ENCODE measurements around the gene ELOVL7. TPM values are rescaled to one million over a fixed set of nuclear protein-coding genes. Genes with fewer than 3 reads are reported as not detected.
"Not testable (repeated sequence)": the region's sequence is repeated elsewhere in the genome, so short reads cannot be mapped to it uniquely, and the experiment has no call there.

ELOVL7 gene
- total and polyA plus RNA-seq, 4 experiments from 2014 or later, result not detected

- intact Hi-C loops (cut with micrococcal nuclease), result no loop called here
- H3K27ac Mint-ChIP-seq, result no peak overlapping the region
- no peak for DNase-seq
These were observed 39.2 kb upstream of the ELOVL7 start for GRCh38 chr5:60883229-60883628.

GRCh38 chr5:60872892-60873291 is 28.8 kb upstream of the ELOVL7 start:
- no peaks in the 10 kb centered on the region for H3K9me3 ChIP-seq (ENCODE audit: control insufficient read depth in 1 of 2, low read length in 2 of 2)
- Mint-ChIP-seq H3K4me1 (no peaks in the 10 kb centered on the region), H3K9me3 (peaks cover 3 to 42% (median 31%) of the 10 kb centered on the region in 8 donors), H3K27me3 (no peaks in the 10 kb centered on the region), H3K36me3 (peaks cover 9 to 44% of the 10 kb centered on the region in 2 donors), H3K4me3 (no peak overlapping the region), H3K27ac (no peak overlapping the region)
- H3K27ac ChIP-seq (ENCODE audit: low read depth, low read length), result no peak overlapping the region
- no peaks in the 10 kb centered on the region for H3K4me1 ChIP-seq (ENCODE audit: insufficient read depth, low read length)
- H3K27me3 ChIP-seq (ENCODE audit: insufficient read depth, low read length), result no peaks in the 10 kb centered on the region
- H3K36me3 ChIP-seq (ENCODE audit: insufficient read depth, low read length), result no peaks in the 10 kb centered on the region
- H3K4me3 ChIP-seq (ENCODE audit: low read length in 2 of 2), result no peak overlapping the region
- intact Hi-C loops (cut with micrococcal nuclease), result no loop called here
- ChIA-PET CTCF (ENCODE audit: partially characterized antibody) (no interaction called here), POLR2A (ENCODE audit: partially characterized antibody) (no interaction called here)
- no peak for DNase-seq

More at GRCh38 chr5:60883229-60883628, 39.2 kb upstream of the ELOVL7 start:
- no peak overlapping the region for H3K4me3 Mint-ChIP-seq
- H3K27me3 ChIP-seq (ENCODE audit: insufficient read depth, low read length), result no peaks in the 10 kb centered on the region
- no peak overlapping the region for H3K27ac ChIP-seq (ENCODE audit: low read depth, low read length)
- H3K4me1 Mint-ChIP-seq, result no peaks in the 10 kb centered on the region
- ChIA-PET POLR2A (ENCODE audit: partially characterized antibody) (no interaction called here), CTCF (ENCODE audit: partially characterized antibody) (interaction anchor here (1.3 kb wide), 1 partner anchor 28 kb away, joined by 3 read pairs; no protein-coding TSS in a partner anchor)
- H3K36me3 Mint-ChIP-seq, result peaks cover 22 to 27% of the 10 kb centered on the region in 2 donors
- H3K4me3 ChIP-seq (ENCODE audit: low read length in 2 of 2), result no peak overlapping the region
- H3K9me3 Mint-ChIP-seq, result peaks cover 0 to 18% (median 11%) of the 10 kb centered on the region in 8 donors
- no peaks in the 10 kb centered on the region for H3K27me3 Mint-ChIP-seq
- H3K4me1 ChIP-seq (ENCODE audit: insufficient read depth, low read length), result no peaks in the 10 kb centered on the region
- H3K36me3 ChIP-seq (ENCODE audit: insufficient read depth, low read length), result no peaks in the 10 kb centered on the region
- H3K9me3 ChIP-seq (ENCODE audit: control insufficient read depth in 1 of 2, low read length in 2 of 2), result no peaks in the 10 kb centered on the region

- Mint-ChIP-seq H3K27ac (no peak overlapping the region), H3K27me3 (no peaks in the 10 kb centered on the region)
These were observed 26.8 kb upstream of the ELOVL7 start for GRCh38 chr5:60870857-60871256.

GRCh38 chr5:60860572-60860971 is 16.5 kb upstream of the ELOVL7 start:
- POLR2A ChIA-PET (ENCODE audit: partially characterized antibody), result not testable (repeated sequence)

More at GRCh38 chr5:60870857-60871256, 26.8 kb upstream of the ELOVL7 start:
- Histone ChIP-seq H3K4me1 (ENCODE audit: insufficient read depth, low read length) (no peaks in the 10 kb centered on the region), H3K27me3 (ENCODE audit: insufficient read depth, low read length) (no peaks in the 10 kb centered on the region), H3K36me3 (ENCODE audit: insufficient read depth, low read length) (no peaks in the 10 kb centered on the region), H3K9me3 (ENCODE audit: control insufficient read depth in 1 of 2, low read length in 2 of 2) (no peaks in the 10 kb centered on the region), H3K4me3 (ENCODE audit: low read length in 2 of 2) (no peak overlapping the region), H3K27ac (ENCODE audit: low read depth, low read length) (no peak overlapping the region)
- H3K4me3 Mint-ChIP-seq, result no peak overlapping the region
- intact Hi-C loops (cut with micrococcal nuclease), result no loop called here
- peaks cover 9 to 44% of the 10 kb centered on the region in 2 donors for H3K36me3 Mint-ChIP-seq
- ChIA-PET POLR2A (ENCODE audit: partially characterized antibody) (no interaction called here), CTCF (ENCODE audit: partially characterized antibody) (interaction anchor here (0.9 kb wide), 1 partner anchor 172 kb away, joined by 3 read pairs; no protein-coding TSS in a partner anchor)
- H3K9me3 Mint-ChIP-seq, result peaks cover 3 to 47% (median 29%) of the 10 kb centered on the region in 8 donors
- DNase-seq, result no peak
- no peaks in the 10 kb centered on the region for H3K4me1 Mint-ChIP-seq

GRCh38 chr5:60856066-60856465 is 12.0 kb upstream of the ELOVL7 start:
- Histone ChIP-seq H3K27ac (ENCODE audit: low read depth, low read length) (no peak overlapping the region), H3K27me3 (ENCODE audit: insufficient read depth, low read length) (no peaks in the 10 kb centered on the region), H3K4me1 (ENCODE audit: insufficient read depth, low read length) (no peaks in the 10 kb centered on the region), H3K36me3 (ENCODE audit: insufficient read depth, low read length) (no peaks in the 10 kb centered on the region), H3K9me3 (ENCODE audit: control insufficient read depth in 1 of 2, low read length in 2 of 2) (no peaks in the 10 kb centered on the region), H3K4me3 (ENCODE audit: low read length in 2 of 2) (no peak overlapping the region)
- no peak overlapping the region for H3K27ac Mint-ChIP-seq
- intact Hi-C loops (cut with micrococcal nuclease), result no loop called here
- H3K9me3 Mint-ChIP-seq, result peaks cover 0 to 6% (median 0%) of the 10 kb centered on the region in 8 donors
- POLR2A ChIA-PET (ENCODE audit: partially characterized antibody), result no interaction called here
- H3K36me3 Mint-ChIP-seq, result peaks cover 1 to 5% of the 10 kb centered on the region in 2 donors
- peaks cover 0 to 1% of the 10 kb centered on the region in 2 donors for H3K27me3 Mint-ChIP-seq
- CTCF ChIA-PET (ENCODE audit: partially characterized antibody), result no interaction called here
- H3K4me3 Mint-ChIP-seq, result no peak overlapping the region
- DNase-seq, result no peak
- no peaks in the 10 kb centered on the region for H3K4me1 Mint-ChIP-seq

More at GRCh38 chr5:60860572-60860971, 16.5 kb upstream of the ELOVL7 start:
- H3K27me3 Mint-ChIP-seq; H3K27ac Mint-ChIP-seq; H3K27ac ChIP-seq (ENCODE audit: low read depth, low read length); H3K4me3 Mint-ChIP-seq; H3K4me3 ChIP-seq (ENCODE audit: low read length in 2 of 2); H3K27me3 ChIP-seq (ENCODE audit: insufficient read depth, low read length); H3K9me3 ChIP-seq (ENCODE audit: control insufficient read depth in 1 of 2, low read length in 2 of 2); H3K4me1 Mint-ChIP-seq; CTCF ChIA-PET (ENCODE audit: partially characterized antibody); intact Hi-C loops (cut with micrococcal nuclease); H3K36me3 Mint-ChIP-seq; H3K36me3 ChIP-seq (ENCODE audit: insufficient read depth, low read length); H3K4me1 ChIP-seq (ENCODE audit: insufficient read depth, low read length); DNase-seq: not testable (repeated sequence)
- H3K9me3 Mint-ChIP-seq, result peaks cover 0 to 21% (median 8%) of the 10 kb centered on the region in 8 donors

- H3K9me3 ChIP-seq (ENCODE audit: control insufficient read depth in 1 of 2, low read length in 2 of 2), result no peaks in the 10 kb centered on the region
- Mint-ChIP-seq H3K27me3 (peaks cover 1 to 2% of the 10 kb centered on the region in 2 donors), H3K9me3 (peaks cover 0 to 4% (median 0%) of the 10 kb centered on the region in 8 donors), H3K4me3 (no peak overlapping the region), H3K4me1 (no peaks in the 10 kb centered on the region), H3K27ac (no peak overlapping the region), H3K36me3 (no peaks in the 10 kb centered on the region)
- CTCF ChIA-PET (ENCODE audit: partially characterized antibody), result no interaction called here
- H3K27me3 ChIP-seq (ENCODE audit: insufficient read depth, low read length), result no peaks in the 10 kb centered on the region
- POLR2A ChIA-PET (ENCODE audit: partially characterized antibody), result no interaction called here
- intact Hi-C loops (cut with micrococcal nuclease), result no loop called here
- no peak overlapping the region for H3K27ac ChIP-seq (ENCODE audit: low read depth, low read length)
- H3K4me1 ChIP-seq (ENCODE audit: insufficient read depth, low read length), result no peaks in the 10 kb centered on the region
- DNase-seq, result no peak
- no peak overlapping the region for H3K4me3 ChIP-seq (ENCODE audit: low read length in 2 of 2)
- H3K36me3 ChIP-seq (ENCODE audit: insufficient read depth, low read length), result no peaks in the 10 kb centered on the region
These were observed 8.9 kb upstream of the ELOVL7 start for GRCh38 chr5:60852940-60853339.

GRCh38 chr5:60852317-60852716 is 8.2 kb upstream of the ELOVL7 start:
- Mint-ChIP-seq H3K36me3 (no peaks in the 10 kb centered on the region), H3K27ac (no peak overlapping the region), H3K4me1 (no peaks in the 10 kb centered on the region), H3K27me3 (peaks cover 1 to 4% of the 10 kb centered on the region in 2 donors), H3K4me3 (no peak overlapping the region), H3K9me3 (peaks cover 0 to 2% (median 0%) of the 10 kb centered on the region in 8 donors)
- Histone ChIP-seq H3K9me3 (ENCODE audit: control insufficient read depth in 1 of 2, low read length in 2 of 2) (no peaks in the 10 kb centered on the region), H3K4me3 (ENCODE audit: low read length in 2 of 2) (no peak overlapping the region), H3K4me1 (ENCODE audit: insufficient read depth, low read length) (no peaks in the 10 kb centered on the region), H3K27ac (ENCODE audit: low read depth, low read length) (no peak overlapping the region), H3K27me3 (ENCODE audit: insufficient read depth, low read length) (no peaks in the 10 kb centered on the region), H3K36me3 (ENCODE audit: insufficient read depth, low read length) (no peaks in the 10 kb centered on the region)
- intact Hi-C loops (cut with micrococcal nuclease), result no loop called here
- ChIA-PET CTCF (ENCODE audit: partially characterized antibody) (no interaction called here), POLR2A (ENCODE audit: partially characterized antibody) (no interaction called here)
- no peak for DNase-seq

GRCh38 chr5:60851626-60852025 is 7.6 kb upstream of the ELOVL7 start:
- H3K36me3 Mint-ChIP-seq, result no peaks in the 10 kb centered on the region
- POLR2A ChIA-PET (ENCODE audit: partially characterized antibody), result no interaction called here
- CTCF ChIA-PET (ENCODE audit: partially characterized antibody), result no interaction called here

More at GRCh38 chr5:60851626-60852025, 7.6 kb upstream of the ELOVL7 start:
- Histone ChIP-seq H3K4me3 (ENCODE audit: low read length in 2 of 2) (no peak overlapping the region), H3K27me3 (ENCODE audit: insufficient read depth, low read length) (no peaks in the 10 kb centered on the region), H3K27ac (ENCODE audit: low read depth, low read length) (no peak overlapping the region), H3K36me3 (ENCODE audit: insufficient read depth, low read length) (no peaks in the 10 kb centered on the region), H3K4me1 (ENCODE audit: insufficient read depth, low read length) (no peaks in the 10 kb centered on the region), H3K9me3 (ENCODE audit: control insufficient read depth in 1 of 2, low read length in 2 of 2) (no peaks in the 10 kb centered on the region)
- no peak overlapping the region for H3K27ac Mint-ChIP-seq
- no peaks in the 10 kb centered on the region for H3K4me1 Mint-ChIP-seq
- no peak overlapping the region for H3K4me3 Mint-ChIP-seq
- peaks cover 0 to 2% (median 0%) of the 10 kb centered on the region in 8 donors for H3K9me3 Mint-ChIP-seq
- DNase-seq, result no peak
- H3K27me3 Mint-ChIP-seq, result peaks cover 1 to 5% of the 10 kb centered on the region in 2 donors
- intact Hi-C loops (cut with micrococcal nuclease), result no loop called here

Data from CD4-positive, alpha-beta memory T cell (primary cell).